ENCODE measurements around the gene LDLRAD3.

- TF ChIP-seq CTCF (conservative IDR thresholded peaks at IDR 0.05; ENCODE audit: low read length) (no peak), EZH2phosphoT487 (IDR thresholded peaks at IDR 0.05; ENCODE audit: borderline replicate concordance, low read depth, low read length) (no peak)
These were observed 177.2 kb downstream of the LDLRAD3 start for GRCh38 chr11:36121054-36121453.
